Activated CD4-positive, CD25-positive, alpha-beta regulatory T cell treated with anti-CD3 and anti-CD28 coated beads, Interleukin-2, amount 50 U/mL, for 72 hours (primary cell): ENCODE data around the gene TLE4.
"Not testable (repeated sequence)": the region's sequence is repeated elsewhere in the genome, so short reads cannot be mapped to it uniquely, and the experiment has no call there.

Source experiments
- DNase-seq: peaks from one replicate; pipeline ENCODE4 v3.0.0; 2021

The TLE4 gene

DNA sequence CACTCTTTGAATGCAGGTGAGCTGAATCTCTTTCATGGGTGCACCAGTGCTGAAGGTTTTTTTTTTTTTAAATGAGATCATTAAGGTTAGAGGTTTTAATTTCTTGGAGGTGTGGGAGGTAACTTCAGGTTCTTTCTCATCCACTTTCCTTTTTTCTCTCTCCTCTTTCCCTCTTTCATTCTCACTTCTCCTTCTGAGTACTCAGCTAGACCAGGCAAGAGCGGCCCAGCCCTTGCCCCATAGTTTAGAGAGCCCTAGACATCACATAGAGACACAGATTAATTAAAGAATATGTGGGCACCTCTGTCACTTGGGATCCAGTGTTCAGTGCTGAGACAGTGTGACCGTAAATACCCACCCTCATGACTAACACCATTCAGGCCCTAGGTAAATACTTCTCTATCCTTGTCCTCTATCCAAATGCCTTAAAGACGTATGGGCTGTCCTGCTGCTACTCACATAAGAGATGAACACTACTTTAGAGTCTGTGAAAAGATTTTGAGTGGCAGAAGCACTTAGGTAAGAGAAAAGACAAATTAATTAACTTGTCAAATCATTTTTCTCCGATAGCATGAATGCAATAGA lies 174.1 kb downstream of the TLE4 start:
- DNase-seq: no peak

- DNase-seq: not testable (repeated sequence)
Observed at GRCh38 chr9:79751895-79752466, 180.2 kb downstream of the TLE4 start.

DNA sequence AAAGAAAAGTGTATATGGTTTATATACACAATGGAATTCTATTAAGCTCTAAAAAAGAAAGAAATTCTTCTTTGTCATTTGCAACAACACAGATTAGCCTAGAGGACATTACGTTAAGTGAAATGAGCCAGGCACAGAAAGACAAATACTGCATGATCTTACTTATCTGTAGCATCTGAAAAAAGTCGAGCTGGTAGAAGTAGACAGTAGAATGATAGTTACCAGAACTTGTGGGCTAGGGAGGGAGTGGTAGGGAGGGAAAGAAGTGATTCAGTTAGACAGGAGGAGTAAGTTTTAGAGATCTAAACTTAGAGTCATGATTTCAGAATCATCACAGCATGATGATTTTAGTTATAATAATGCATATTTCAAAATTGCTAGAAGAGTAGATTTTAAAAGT lies 184.6 kb downstream of the TLE4 start:
- DNase-seq: no peak

DNA sequence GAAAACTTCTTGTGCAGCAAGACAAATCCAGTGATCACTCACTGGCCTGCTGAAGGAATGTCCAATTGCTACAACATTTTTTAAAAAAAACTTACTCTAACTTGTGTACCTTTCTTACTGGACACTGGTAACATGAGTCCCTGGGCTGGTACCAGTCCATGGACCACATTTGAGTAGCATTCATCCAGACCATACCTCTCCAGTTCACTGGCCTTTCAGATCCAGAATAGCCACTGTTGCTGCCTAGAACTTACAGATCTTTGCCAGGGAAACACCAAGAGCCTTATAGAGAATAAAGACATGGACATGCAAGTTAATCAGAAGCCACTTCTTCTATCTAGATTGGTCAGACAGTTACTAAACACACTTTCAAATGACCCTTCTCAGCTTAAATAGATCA lies 185.3 kb downstream of the TLE4 start:
- no peak for DNase-seq

- no peak for DNase-seq
Observed at GRCh38 chr9:79757881-79758669, 186.3 kb downstream of the TLE4 start.

DNA sequence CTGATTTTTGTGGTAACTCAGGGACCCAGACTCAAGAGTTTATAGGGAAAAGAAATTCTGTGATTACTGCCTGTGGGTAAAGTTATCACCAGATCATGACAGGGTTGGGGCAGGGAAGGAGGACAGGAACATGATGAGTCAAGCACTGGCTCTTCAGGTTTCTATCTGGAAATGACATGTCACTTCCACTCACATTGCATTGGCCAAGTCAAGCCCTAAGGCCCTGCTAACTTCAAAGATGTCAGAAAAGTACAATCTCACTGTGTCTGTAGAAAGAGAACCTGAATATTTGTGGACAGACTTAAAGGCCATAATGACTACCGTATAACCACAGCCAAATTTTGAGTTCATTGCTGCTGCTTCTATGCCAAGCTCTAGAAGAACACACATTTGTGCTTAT lies 187.7 kb downstream of the TLE4 start:
- no peak for DNase-seq

DNA sequence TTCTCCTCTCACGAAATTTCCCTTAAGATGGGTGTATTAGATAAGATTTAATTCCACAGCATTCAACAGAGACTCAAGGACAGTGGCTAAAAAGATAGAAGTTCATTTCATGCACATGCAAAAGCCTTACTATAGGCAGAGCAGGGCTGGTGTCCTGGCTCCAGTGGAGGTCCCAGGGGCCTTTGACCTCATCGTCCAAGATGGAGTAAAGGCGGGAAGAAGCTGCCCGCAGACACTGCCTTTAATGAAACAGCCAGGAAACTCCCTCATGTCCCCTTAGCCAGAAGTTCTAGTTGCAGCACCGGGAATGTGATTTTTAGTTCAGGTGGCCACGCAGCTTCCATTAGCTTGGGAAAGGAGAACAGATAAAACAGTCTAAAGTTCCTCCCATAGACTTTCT lies 190.3 kb downstream of the TLE4 start:
- no peak for DNase-seq

- no peak for DNase-seq
Observed at GRCh38 chr9:79763671-79764285, 192.0 kb downstream of the TLE4 start.

DNA sequence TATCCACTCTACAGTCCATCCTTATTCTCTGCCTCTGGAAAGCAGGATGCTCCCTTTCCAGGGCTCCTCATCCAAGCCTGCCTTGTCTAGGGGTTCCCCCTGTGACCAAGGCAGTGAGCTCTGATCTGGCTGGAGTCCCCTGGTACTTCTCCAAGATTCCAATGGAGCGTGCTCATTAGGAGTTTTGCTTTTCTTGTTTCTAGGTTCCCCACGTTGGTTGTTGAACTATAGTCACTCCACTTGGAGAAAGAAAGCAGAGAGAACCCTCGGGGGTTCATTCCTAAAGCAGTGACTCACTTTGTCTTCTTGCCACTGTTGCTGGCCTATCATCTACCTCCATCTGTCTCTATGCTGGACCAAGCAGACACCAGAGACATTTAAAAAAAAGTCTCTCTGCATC lies 192.6 kb downstream of the TLE4 start:
- DNase-seq: no peak

- no peak for DNase-seq
Observed at GRCh38 chr9:79765466-79765865, 193.7 kb downstream of the TLE4 start.

DNA sequence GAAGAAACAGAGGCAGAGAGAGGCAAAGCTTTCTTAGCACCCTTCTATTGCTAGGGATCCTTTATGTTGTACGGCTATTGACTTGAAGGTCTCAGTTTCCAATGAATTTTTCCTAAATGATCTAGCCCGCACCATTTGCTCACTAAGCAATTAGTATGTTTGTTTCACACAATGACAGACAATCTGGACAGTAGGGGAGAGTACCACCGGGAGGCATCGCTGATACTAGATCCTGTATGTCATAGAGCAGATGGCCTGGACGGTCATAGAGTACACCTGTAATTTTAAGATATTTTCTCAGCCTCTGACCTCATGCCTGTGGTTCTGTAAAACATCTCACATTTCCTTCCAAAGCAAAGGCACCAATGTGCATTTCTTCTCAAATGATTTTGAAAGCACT lies 194.3 kb downstream of the TLE4 start:
- no peak for DNase-seq

DNA sequence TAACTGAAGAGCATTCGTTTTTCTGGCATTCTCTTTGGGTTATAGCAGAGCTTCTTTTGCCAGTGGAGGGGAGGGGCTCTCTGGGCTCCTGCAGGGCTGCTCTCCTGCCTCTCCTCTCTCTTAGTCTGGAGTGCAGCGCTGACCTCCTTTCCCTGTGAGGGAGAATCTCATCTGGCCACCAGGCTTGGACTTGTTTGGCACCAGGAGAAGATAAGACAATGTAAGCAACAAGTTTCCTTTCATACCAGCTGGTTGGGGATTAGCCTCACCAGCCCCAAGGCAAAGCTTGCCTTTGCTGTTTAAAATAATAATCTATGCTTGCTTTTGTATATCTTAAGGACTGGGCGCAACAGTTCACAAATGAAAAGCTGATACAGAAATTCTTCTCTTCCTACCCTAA lies 196.4 kb downstream of the TLE4 start:
- DNase-seq: no peak

DNA sequence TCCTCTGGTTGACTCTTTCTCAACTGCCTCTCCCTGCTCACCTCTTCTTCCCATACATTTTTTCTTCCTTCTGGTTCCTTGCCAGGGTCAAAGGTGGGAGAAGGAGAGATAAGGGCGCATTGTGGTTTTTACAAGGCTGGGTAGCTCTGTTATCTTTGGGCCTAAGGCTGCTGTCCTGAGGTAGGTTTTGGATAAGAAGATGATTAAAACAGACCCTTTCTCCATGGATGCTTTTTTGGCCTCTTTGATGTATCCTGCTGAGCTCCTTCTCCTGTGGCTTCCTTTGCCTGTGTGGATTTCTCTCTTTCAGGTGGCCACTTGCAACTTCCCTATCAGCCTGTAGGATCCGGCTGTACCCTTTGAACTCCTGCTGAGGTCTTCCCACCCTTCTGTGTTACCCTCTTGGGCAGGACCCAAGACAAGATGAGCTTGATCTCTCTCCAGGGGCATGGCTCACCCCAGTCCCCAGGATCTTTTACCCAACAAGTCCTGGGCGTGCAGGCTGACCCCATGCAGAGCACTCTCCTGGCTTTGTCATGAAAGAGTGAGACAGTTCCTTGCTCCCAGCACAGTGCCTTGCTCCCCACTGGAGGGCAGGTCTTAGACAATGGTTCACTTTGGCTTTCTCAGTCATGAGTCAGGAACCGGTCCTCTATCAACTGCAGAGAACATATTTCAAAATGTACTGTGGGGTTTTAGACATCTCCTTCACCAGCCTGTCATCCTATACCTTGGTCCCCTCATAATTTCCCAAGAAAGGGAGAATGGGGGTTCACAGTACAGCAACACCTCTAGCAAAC lies 197.9 kb downstream of the TLE4 start:
- no peak for DNase-seq

GRCh38 chr9:79774356-79774755 lies 202.6 kb downstream of the TLE4 start:
- no peak for DNase-seq
